PC-3 (cell line): ENCODE data around the gene CCDC102A. TPM values are rescaled to one million over a fixed set of nuclear protein-coding genes. Genes with fewer than 3 reads are reported as not detected.

Experiments
- ATAC-seq: fragments of 200-7000 bp; cut with Tn5 transposase; 2 replicates; pipeline ENCODE4 v1.9.1; 2020; ENCODE audit warnings: mild to moderate bottlenecking, moderate library complexity
- BruUV-seq: library from RNA; stranded (reverse); fragments of 400-500 nt; replicated peaks from 2 replicates; lab custom pipeline; 2021; lab: Mats Ljungman, UMichigan
- CTCF ChIA-PET: fragments of 300-600 bp; sonication (Branson Sonifier 250); formaldehyde crosslinking; loops from one replicate; lab custom pipeline; 2022; ENCODE audit warnings: antibody characterized with exemption; lab: Charles Lee
- POLR2A ChIA-PET: fragments of 300-600 bp; sonication (Branson Sonifier 250); formaldehyde crosslinking; loops from one replicate; lab custom pipeline; 2022; ENCODE audit warnings: antibody characterized with exemption; ENCODE audit not compliant: unreplicated experiment; lab: Charles Lee
- DNase-seq: peaks from one replicate; pipeline ENCODE4 v3.0.0-alpha.2; 2015
- H2AFZ ChIP-seq: fragments of 300-600 bp; sonication (generic); 2 replicates; pipeline ENCODE4 v1.6.0; 2016; ENCODE audit warnings: antibody characterized with exemption, low read length
- H3F3A ChIP-seq: fragments of 300-600 bp; sonication (generic); one replicate; pipeline ENCODE4 v1.6.0; 2017; ENCODE audit warnings: antibody characterized with exemption, low read length, control low read depth, mild to moderate bottlenecking; ENCODE audit not compliant: unreplicated experiment
- H3K27ac ChIP-seq: fragments of 300-600 bp; sonication (generic); 2 replicates; pipeline ENCODE4 v1.5.1; 2016; ENCODE audit warnings: mild to moderate bottlenecking, low read length
- H3K27me3 ChIP-seq: fragments of 300-600 bp; sonication (generic); 2 replicates; pipeline ENCODE4 v1.6.1; 2016; ENCODE audit warnings: low read length, mixed read lengths
- H3K36me3 ChIP-seq: fragments of 300-600 bp; sonication (generic); 2 replicates; pipeline ENCODE4 v1.6.1; 2016; ENCODE audit warnings: low read depth, mixed run types, low read length, mixed read lengths
- H3K4me1 ChIP-seq: fragments of 300-600 bp; sonication (generic); 2 replicates; pipeline ENCODE4 v1.5.1; 2016; ENCODE audit warnings: low read length; ENCODE audit not compliant: insufficient read depth
- H3K4me2 ChIP-seq: fragments of 300-600 bp; sonication (generic); 2 replicates; pipeline ENCODE4 v1.6.0; 2016; ENCODE audit warnings: low read length
- H3K4me3 ChIP-seq: fragments of 300-600 bp; sonication (generic); 2 replicates; pipeline ENCODE4 v1.5.1; 2016; ENCODE audit warnings: mild to moderate bottlenecking, low read length, mixed read lengths
- H3K79me2 ChIP-seq: fragments of 300-600 bp; sonication (generic); 2 replicates; pipeline ENCODE4 v1.6.1; 2017; ENCODE audit warnings: low read length, mixed read lengths
- H3K9ac ChIP-seq: fragments of 300-600 bp; sonication (generic); 2 replicates; pipeline ENCODE4 v1.6.0; 2016; ENCODE audit warnings: mild to moderate bottlenecking, low read length
- H3K9me2 ChIP-seq: fragments of 300-600 bp; sonication (generic); replicated peaks from 2 replicates; pipeline ENCODE4 v1.6.1; 2016; ENCODE audit warnings: mixed run types, low read length, mixed read lengths
- H3K9me3 ChIP-seq: fragments of 300-600 bp; sonication (generic); 2 replicates; pipeline ENCODE4 v1.6.1; 2016; ENCODE audit warnings: low read length, mixed read lengths
- H4K20me1 ChIP-seq: fragments of 300-600 bp; sonication (generic); 2 replicates; pipeline ENCODE4 v1.6.1; 2016; ENCODE audit warnings: low read length, mixed read lengths
- CTCF ChIP-seq: fragments of 300-600 bp; sonication (generic); conservative IDR thresholded peaks from 2 replicates; pipeline ENCODE4 v1.5.1; 2017; ENCODE audit warnings: antibody characterized with exemption, low read depth, mild to moderate bottlenecking, low read length
- EZH2 ChIP-seq: fragments of 300-600 bp; sonication (generic); IDR thresholded peaks from one replicate; pipeline ENCODE4 v1.6.1; 2017; ENCODE audit warnings: antibody characterized with exemption, mild to moderate bottlenecking, low read length; ENCODE audit not compliant: unreplicated experiment
- EZH2phosphoT487 ChIP-seq: fragments of 300-600 bp; sonication (generic); IDR thresholded peaks from 2 replicates; pipeline ENCODE4 v1.6.1; 2018; ENCODE audit warnings: mild to moderate bottlenecking, antibody characterized with exemption, low read length, borderline replicate concordance
- intact Hi-C: fragments of 100-400 bp; cut with micrococcal nuclease; formaldehyde crosslinking; loops from 2 replicates; pipeline ENCODE4 v1.9.0; 2023
- total RNA-seq: library from RNA; depleted of rRNA; stranded (reverse); fragments of >200 nt; gene quantifications from 2 replicates; pipeline ENCODE4 v1.2.3, GENCODE V29; 2014

Gene CCDC102A
- total RNA-seq, 1 experiment from 2014 or later: 12.7 TPM

- H3K4me1 ChIP-seq: no peaks in the 10 kb centered on the region
- DNase-seq (no peak), ATAC-seq (no peak)
- intact Hi-C loops: no loop called here
- H3K9me2 ChIP-seq: no peaks in the 10 kb centered on the region
- no peak for TF ChIP-seq CTCF
- TF ChIP-seq EZH2: no peak
- no peaks in the 10 kb centered on the region for H3K9me3 ChIP-seq
- no TSS peak for BruUV-seq
- ChIA-PET POLR2A (no interaction called here), CTCF (no interaction called here)
- no peaks in the 10 kb centered on the region for H4K20me1 ChIP-seq
- no peak overlapping the region for H3K4me3 ChIP-seq
- no peak overlapping the region for H3K27ac ChIP-seq
- no peak overlapping the region for H2AFZ ChIP-seq
- no peaks in the 10 kb centered on the region for H3K79me2 ChIP-seq
- H3K27me3 ChIP-seq: no peaks in the 10 kb centered on the region
- H3K4me2 ChIP-seq: no peak overlapping the region
- no peak overlapping the region for H3K9ac ChIP-seq
- H3K36me3 ChIP-seq: no peaks in the 10 kb centered on the region
- no peaks in the 10 kb centered on the region for H3F3A ChIP-seq
Observed at GRCh38 chr16:57498031-57498430, 38.3 kb downstream of the CCDC102A start.

GRCh38 chr16:57497121-57497520, 39.2 kb downstream of the CCDC102A start:
- no peak for ATAC-seq
- ChIA-PET CTCF (no interaction called here), POLR2A (no interaction called here)
- no peak for DNase-seq
- Histone ChIP-seq H3F3A (no peaks in the 10 kb centered on the region), H3K36me3 (no peaks in the 10 kb centered on the region), H3K9me3 (no peaks in the 10 kb centered on the region), H3K79me2 (no peaks in the 10 kb centered on the region), H3K4me2 (no peak overlapping the region), H3K9me2 (no peaks in the 10 kb centered on the region), H3K27ac (no peak overlapping the region), H3K27me3 (no peaks in the 10 kb centered on the region), H3K4me3 (no peak overlapping the region), H2AFZ (no peak overlapping the region), H3K9ac (no peak overlapping the region), H4K20me1 (no peaks in the 10 kb centered on the region), H3K4me1 (no peaks in the 10 kb centered on the region)
- intact Hi-C loops: no loop called here
- BruUV-seq: no TSS peak
- TF ChIP-seq EZH2phosphoT487: no peak
- no peak for TF ChIP-seq CTCF

- H3K4me2 ChIP-seq: no peak overlapping the region
- H3K36me3 ChIP-seq: no peaks in the 10 kb centered on the region
- no peak for TF ChIP-seq EZH2
- no peak for TF ChIP-seq CTCF
- no peak for TF ChIP-seq EZH2phosphoT487
- no peaks in the 10 kb centered on the region for H3K9me3 ChIP-seq
- H3K4me1 ChIP-seq: no peaks in the 10 kb centered on the region
- no peaks in the 10 kb centered on the region for H3K9me2 ChIP-seq
- no peaks in the 10 kb centered on the region for H3K27me3 ChIP-seq
- DNase-seq (no peak), ATAC-seq (no peak)
- no peak overlapping the region for H3K27ac ChIP-seq
- intact Hi-C loops: no loop called here
- H3K79me2 ChIP-seq: no peaks in the 10 kb centered on the region
- H2AFZ ChIP-seq: no peak overlapping the region
- ChIA-PET POLR2A (no interaction called here), CTCF (no interaction called here)
- H3F3A ChIP-seq: no peaks in the 10 kb centered on the region
- no peak overlapping the region for H3K4me3 ChIP-seq
- no peaks in the 10 kb centered on the region for H4K20me1 ChIP-seq
- no peak overlapping the region for H3K9ac ChIP-seq
- BruUV-seq: no TSS peak
Observed at GRCh38 chr16:57493767-57494166, 42.6 kb downstream of the CCDC102A start.
